NB4 (cell line): ENCODE measurements around the gene SYNPO2L.
A peak's percentile ranks its signal among the peaks of the same experiment; 100 is the strongest.
"Not testable (repeated sequence)": the region's sequence is repeated elsewhere in the genome, so short reads cannot be mapped to it uniquely, and the experiment has no call there.

Experiments
- DNase-seq: peaks from one replicate; pipeline ENCODE4 v3.0.0; 2010; ENCODE audit warnings: low read depth
- H3K4me3 ChIP-seq: one replicate; pipeline ENCODE4 v1.5.1; 2011; ENCODE audit warnings: mild to moderate bottlenecking, low read depth, low read length, moderate library complexity
- CTCF ChIP-seq: IDR thresholded peaks from one replicate; pipeline ENCODE4 v1.5.1; 2012; ENCODE audit warnings: low read depth, low read length
- MYC ChIP-seq: IDR thresholded peaks from 2 replicates; pipeline ENCODE4 v1.6.1; 2011; ENCODE audit warnings: low read depth, low read length
- POLR2A ChIP-seq: IDR thresholded peaks from 2 replicates; pipeline ENCODE4 v1.6.1; 2011; ENCODE audit warnings: mild to moderate bottlenecking; ENCODE audit not compliant: insufficient read length; ENCODE audit errors: extremely low read depth
- TF ChIP-seq, protein P1 (sequence below): IDR thresholded peaks from 2 replicates; pipeline ENCODE4 v1.6.1; 2011; ENCODE audit warnings: low read depth, low read length

SYNPO2L gene

DNA sequence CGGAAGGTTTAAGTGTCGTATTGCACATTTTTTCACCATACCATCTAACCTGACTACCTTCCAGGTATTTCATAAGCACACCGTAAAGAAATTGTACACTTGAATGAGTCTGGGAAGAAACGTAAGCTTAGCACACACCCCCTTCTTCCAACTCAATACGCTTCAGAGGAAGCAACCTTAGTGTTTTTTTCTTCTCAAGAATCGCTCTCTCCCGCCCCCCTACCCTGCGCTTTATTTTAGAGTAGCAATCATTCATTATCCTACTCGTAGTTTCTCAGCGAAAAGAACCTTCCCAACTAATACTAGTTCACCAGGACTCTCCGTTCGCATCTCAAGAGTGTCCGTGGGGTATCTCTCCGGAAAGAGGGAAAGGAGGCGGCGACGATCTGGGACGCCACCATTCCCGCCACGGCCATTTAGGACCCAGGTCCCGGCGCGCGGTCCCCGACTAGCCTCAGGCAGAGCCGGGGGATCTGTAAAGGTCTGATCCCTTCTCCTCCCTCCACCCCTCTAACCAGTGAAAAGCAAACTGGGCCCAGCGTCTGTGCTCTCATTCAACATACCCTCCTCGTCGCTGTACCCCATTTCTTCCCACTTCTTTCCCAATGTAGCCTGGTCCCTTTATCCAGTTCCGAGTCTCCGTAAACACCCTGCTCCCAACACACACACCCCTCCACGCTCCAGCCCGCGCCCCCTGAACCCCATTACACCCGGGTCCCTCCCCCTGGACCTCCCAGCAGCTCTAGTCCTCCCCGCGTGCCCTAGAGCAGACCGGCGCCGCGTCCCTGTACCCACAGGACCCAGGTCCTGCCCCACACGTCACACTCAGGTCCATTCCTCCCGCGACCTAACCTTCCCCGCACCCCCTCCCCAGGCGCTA is 30.6 kb downstream of the SYNPO2L start:
- H3K4me3 ChIP-seq: peak overlapping the region; percentile 100
- TF ChIP-seq, protein P1, sequence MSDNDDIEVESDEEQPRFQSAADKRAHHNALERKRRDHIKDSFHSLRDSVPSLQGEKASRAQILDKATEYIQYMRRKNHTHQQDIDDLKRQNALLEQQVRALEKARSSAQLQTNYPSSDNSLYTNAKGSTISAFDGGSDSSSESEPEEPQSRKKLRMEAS: 0 out of 2 replicates have a peak, but pooled peaks have one; percentile 33
- TF ChIP-seq POLR2A: no peak
- DNase-seq: peak; percentile 76

GRCh38 chr10:73623056-73623455 is 32.8 kb downstream of the SYNPO2L start:
- DNase-seq: no peak
- H3K4me3 ChIP-seq: no peak overlapping the region
- TF ChIP-seq POLR2A (no peak), MYC (no peak), CTCF (no peak)
- TF ChIP-seq, protein P1: no peak

GRCh38 chr10:73620974-73621373 is 34.9 kb downstream of the SYNPO2L start:
- DNase-seq: not testable (repeated sequence)

GRCh38 chr10:73617143-73617542 is 38.7 kb downstream of the SYNPO2L start:
- not testable (repeated sequence) for H3K4me3 ChIP-seq, DNase-seq

More at GRCh38 chr10:73620974-73621373, 34.9 kb downstream of the SYNPO2L start:
- H3K4me3 ChIP-seq: not testable (repeated sequence)

- no peak overlapping the region for H3K4me3 ChIP-seq
- TF ChIP-seq, protein P1: no peak
- TF ChIP-seq MYC (no peak), CTCF (no peak), POLR2A (no peak)
- DNase-seq: no peak
These were observed 41.1 kb downstream of the SYNPO2L start for GRCh38 chr10:73614720-73615119.

DNA sequence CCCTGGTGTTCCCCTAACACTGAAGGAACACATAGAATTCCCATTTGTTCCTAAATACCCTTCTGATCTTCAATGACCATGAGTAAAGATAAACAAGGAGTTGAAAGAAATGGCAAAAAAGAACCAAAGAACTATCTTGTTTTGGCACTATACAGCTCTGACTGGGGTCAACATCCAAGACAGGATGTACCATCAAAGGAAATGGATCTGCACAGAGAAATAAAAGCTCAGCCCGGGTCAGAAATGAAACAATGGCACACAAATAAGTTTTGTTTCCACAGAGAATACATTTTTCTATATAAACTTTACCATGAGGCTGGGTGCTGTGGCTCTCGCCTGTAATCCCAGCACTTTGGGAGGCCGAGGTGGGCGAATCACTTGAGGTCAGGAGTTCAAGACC is 46.7 kb downstream of the SYNPO2L start:
- no peak overlapping the region for H3K4me3 ChIP-seq
- TF ChIP-seq CTCF (no peak), MYC (no peak), POLR2A (no peak)
- TF ChIP-seq, protein P1: no peak
- no peak for DNase-seq

GRCh38 chr10:73601486-73601921 is 54.3 kb downstream of the SYNPO2L start:
- no peak overlapping the region for H3K4me3 ChIP-seq
- TF ChIP-seq CTCF (no peak), POLR2A (no peak), MYC (no peak)
- TF ChIP-seq, protein P1: no peak
- DNase-seq: no peak
